Measurements from ENCODE around the gene RTRAF. TPM values are rescaled to one million over a fixed set of nuclear protein-coding genes. Genes with fewer than 3 reads are reported as not detected.

RTRAF gene
- total and polyA plus RNA-seq, 9 of the 15 experiments (the other 6 are each of a cell fraction or from before 2014, with no cell fraction given), result 126 to 204 (median 155) TPM

DNA sequence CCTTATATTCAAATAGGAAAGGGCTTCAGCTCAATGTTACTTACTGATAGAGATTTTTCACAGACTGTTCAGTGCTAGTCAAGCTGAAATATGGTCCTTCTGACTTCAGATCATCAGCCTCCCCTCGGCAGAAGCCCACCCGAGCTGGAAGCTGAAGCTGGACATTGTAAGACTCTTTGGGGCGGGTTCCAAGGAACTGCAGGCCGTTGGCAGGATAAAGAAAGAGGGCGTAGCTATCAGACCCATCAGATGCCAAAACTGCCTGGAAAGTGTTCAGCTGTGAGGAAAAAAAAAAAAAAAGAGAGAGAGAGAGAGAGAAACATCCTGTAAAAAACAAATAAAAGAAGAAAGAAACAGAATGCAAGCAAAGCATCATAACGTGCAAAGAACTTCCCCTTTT lies 70.7 kb downstream of the RTRAF start:
- H3K4me1 ChIP-seq (replicated peaks in 1 of 2; ENCODE audit: control insufficient read depth in 2 of 2, insufficient read depth in 2 of 2, low read length in 2 of 2), result no peaks in the 10 kb centered on the region
- H3K36me3 ChIP-seq (ENCODE audit: control insufficient read depth, insufficient read depth, low read length), result no peaks in the 10 kb centered on the region
- WGBS (ENCODE audit: insufficient coverage, low coverage, missing lambda C conversion rate), result 7% methylated on average over 3 of the region's 6 CpGs
- no peak overlapping the region for H3K4me3 ChIP-seq
- intact Hi-C loops (cut with micrococcal nuclease), result no loop called here
- FAIRE-seq, result no peak
- in situ Hi-C loops (cut with MboI), result no loop called here
- H3K27me3 ChIP-seq (ENCODE audit: control insufficient read depth in 2 of 2, insufficient read depth in 2 of 2, low read length in 2 of 2), result no peaks in the 10 kb centered on the region
- H3K9ac ChIP-seq (ENCODE audit: insufficient read depth in 1 of 2, low read depth in 2 of 2, low read length in 2 of 2), result no peak overlapping the region
- ChIA-PET CTCF (ENCODE audit: low intra/inter-chr PET ratio) (no interaction called here), POLR2A (no interaction called here)
- no peak overlapping the region for H2AFZ ChIP-seq (ENCODE audit: low read depth, low read length)
- no peak overlapping the region for H3K4me2 ChIP-seq (ENCODE audit: insufficient read depth, low read length)
- H3K27ac ChIP-seq (ENCODE audit: extremely low read depth, low read depth, low read length), result no peak overlapping the region
- H3K9me3 ChIP-seq (replicated peaks; ENCODE audit: control insufficient read depth, insufficient read depth, low read depth, low read length), result no peaks in the 10 kb centered on the region
- no peaks in the 10 kb centered on the region for H3K79me2 ChIP-seq (ENCODE audit: control insufficient read depth, insufficient read depth, low read length)
- no peak for DNase-seq (ENCODE audit: extremely low read depth in 1 of 4, low spot score in 3 of 4)
- BruUV-seq (replicated peaks), result no TSS peak
- TF ChIP-seq PTRF (tag; IDR thresholded peaks at IDR 0.05) (no peak), FOXP1 (CRISPR knock-in tag; IDR thresholded peaks at IDR 0.05) (no peak), MTF1 (CRISPR knock-in tag; IDR thresholded peaks at IDR 0.05; ENCODE audit: borderline replicate concordance) (no peak), POLR2H (tag; IDR thresholded peaks at IDR 0.05; ENCODE audit: low read depth) (no peak), NFRKB (IDR thresholded peaks at IDR 0.05; ENCODE audit: low read depth) (no peak), ZNF668 (CRISPR knock-in tag; IDR thresholded peaks at IDR 0.05) (no peak), IRF2 (CRISPR knock-in tag; IDR thresholded peaks at IDR 0.05) (no peak), ZEB2 (IDR thresholded peaks at IDR 0.05) (no peak), ATF7 (IDR thresholded peaks at IDR 0.05) (no peak), RFX1 (IDR thresholded peaks at IDR 0.05) (no peak), OTX1 (CRISPR knock-in tag; IDR thresholded peaks at IDR 0.05) (no peak), BCOR (IDR thresholded peaks at IDR 0.05) (no peak)
- TF ChIP-seq, protein P1, sequence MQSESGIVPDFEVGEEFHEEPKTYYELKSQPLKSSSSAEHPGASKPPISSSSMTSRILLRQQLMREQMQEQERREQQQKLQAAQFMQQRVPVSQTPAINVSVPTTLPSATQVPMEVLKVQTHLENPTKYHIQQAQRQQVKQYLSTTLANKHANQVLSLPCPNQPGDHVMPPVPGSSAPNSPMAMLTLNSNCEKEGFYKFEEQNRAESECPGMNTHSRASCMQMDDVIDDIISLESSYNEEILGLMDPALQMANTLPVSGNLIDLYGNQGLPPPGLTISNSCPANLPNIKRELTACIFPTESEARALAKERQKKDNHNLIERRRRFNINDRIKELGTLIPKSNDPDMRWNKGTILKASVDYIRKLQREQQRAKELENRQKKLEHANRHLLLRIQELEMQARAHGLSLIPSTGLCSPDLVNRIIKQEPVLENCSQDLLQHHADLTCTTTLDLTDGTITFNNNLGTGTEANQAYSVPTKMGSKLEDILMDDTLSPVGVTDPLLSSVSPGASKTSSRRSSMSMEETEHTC (IDR thresholded peaks at IDR 0.05), result no peak
- TF ChIP-seq, protein P2, sequence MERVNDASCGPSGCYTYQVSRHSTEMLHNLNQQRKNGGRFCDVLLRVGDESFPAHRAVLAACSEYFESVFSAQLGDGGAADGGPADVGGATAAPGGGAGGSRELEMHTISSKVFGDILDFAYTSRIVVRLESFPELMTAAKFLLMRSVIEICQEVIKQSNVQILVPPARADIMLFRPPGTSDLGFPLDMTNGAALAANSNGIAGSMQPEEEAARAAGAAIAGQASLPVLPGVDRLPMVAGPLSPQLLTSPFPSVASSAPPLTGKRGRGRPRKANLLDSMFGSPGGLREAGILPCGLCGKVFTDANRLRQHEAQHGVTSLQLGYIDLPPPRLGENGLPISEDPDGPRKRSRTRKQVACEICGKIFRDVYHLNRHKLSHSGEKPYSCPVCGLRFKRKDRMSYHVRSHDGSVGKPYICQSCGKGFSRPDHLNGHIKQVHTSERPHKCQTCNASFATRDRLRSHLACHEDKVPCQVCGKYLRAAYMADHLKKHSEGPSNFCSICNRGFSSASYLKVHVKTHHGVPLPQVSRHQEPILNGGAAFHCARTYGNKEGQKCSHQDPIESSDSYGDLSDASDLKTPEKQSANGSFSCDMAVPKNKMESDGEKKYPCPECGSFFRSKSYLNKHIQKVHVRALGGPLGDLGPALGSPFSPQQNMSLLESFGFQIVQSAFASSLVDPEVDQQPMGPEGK (CRISPR knock-in tag; IDR thresholded peaks at IDR 0.05; ENCODE audit: borderline replicate concordance), result no peak
- TF ChIP-seq, protein P3, sequence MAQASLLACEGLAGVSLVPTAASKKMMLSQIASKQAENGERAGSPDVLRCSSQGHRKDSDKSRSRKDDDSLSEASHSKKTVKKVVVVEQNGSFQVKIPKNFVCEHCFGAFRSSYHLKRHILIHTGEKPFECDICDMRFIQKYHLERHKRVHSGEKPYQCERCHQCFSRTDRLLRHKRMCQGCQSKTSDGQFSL (CRISPR knock-in tag; IDR thresholded peaks at IDR 0.05), result no peak
- TF ChIP-seq, protein P3 (tag; IDR thresholded peaks at IDR 0.05), result no peak
- TF ChIP-seq, protein P4, sequence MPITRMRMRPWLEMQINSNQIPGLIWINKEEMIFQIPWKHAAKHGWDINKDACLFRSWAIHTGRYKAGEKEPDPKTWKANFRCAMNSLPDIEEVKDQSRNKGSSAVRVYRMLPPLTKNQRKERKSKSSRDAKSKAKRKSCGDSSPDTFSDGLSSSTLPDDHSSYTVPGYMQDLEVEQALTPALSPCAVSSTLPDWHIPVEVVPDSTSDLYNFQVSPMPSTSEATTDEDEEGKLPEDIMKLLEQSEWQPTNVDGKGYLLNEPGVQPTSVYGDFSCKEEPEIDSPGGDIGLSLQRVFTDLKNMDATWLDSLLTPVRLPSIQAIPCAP (CRISPR knock-in tag; IDR thresholded peaks at IDR 0.05; ENCODE audit: borderline replicate concordance), result no peak
- H3K9me1 ChIP-seq (ENCODE audit: control insufficient read depth, insufficient read depth, low read length), result no peaks in the 10 kb centered on the region
- no peak for ATAC-seq
- H4K20me1 ChIP-seq (replicated peaks; ENCODE audit: control insufficient read depth, insufficient read depth, low read length), result no peaks in the 10 kb centered on the region

All from K562 (cell line).